GM03348 (cell line): ENCODE measurements around the gene DIDO1.
"Not testable (repeated sequence)": the region's sequence is repeated elsewhere in the genome, so short reads cannot be mapped to it uniquely, and the experiment has no call there.

Source experiments
- DNase-seq: peaks from one replicate; pipeline ENCODE4 v3.0.0; 2012; ENCODE audit warnings: low spot score

Gene DIDO1

DNA sequence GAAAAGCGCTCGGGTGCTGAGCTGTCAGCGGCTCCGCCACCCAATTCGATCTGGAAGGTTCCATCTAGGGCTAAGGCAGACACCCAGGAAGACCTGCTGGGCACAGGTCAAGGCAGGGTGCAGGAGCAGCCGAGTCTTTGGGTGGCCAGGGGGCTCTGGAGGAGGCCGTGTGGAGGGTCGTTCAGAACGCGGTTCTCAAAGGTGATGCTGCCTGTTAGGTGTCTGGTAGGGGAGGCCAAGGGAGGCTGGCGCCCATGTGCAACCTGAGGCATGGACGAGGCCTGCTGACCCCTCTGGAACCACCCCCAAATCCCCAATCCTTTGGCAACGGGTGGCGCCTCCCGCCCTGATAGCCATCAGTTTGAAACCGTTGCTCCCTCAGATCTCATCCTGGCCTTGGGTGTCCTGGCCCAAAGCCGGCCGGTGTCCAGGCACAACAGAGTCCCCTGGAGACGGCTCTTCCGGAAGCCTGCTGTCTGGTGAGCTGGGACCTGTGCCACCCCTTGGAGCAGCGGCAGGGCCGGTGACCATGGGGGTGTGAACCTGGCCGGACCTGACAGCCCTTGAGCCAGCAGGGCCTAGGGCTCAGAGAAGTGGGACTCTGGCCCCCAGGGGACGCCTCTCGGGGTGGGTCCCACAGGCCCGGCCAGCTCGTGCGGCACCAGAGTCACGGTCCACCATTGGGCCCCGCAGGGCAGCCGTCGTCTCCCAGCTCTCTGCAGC lies 36.7 kb upstream of the DIDO1 start:
- no peak for DNase-seq

DNA sequence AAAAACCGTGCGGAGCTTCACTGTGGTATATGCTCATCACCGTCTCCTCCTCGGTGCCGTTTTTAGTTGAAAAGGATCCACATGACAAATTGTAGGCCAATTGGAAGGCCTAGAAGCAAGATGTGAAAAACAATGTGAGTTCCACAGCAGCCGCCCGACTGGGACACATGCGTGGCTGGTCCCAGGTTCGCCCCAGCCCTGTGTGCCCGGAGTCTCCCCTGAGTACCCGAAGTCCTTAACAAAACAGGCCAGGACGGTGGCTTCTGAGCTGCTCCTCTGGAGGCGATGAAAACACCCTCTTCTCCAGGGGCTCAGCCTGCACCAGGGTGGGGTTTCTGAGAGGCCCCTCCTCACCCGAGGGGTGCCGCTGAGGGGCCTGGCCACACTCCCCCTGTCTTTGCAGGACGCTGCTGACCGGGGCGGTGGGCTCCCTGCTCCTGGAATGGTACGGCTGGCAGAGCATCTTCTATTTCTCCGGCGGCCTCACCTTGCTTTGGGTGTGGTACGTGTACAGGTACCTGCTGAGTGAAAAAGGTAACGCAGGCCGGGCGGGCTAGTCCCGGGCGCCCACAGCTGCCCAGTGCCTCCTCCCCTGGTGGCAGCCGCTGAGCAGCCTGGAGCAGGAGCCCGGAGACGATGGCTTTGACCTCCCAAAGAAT lies 36.0 kb upstream of the DIDO1 start:
- no peak for DNase-seq

DNA sequence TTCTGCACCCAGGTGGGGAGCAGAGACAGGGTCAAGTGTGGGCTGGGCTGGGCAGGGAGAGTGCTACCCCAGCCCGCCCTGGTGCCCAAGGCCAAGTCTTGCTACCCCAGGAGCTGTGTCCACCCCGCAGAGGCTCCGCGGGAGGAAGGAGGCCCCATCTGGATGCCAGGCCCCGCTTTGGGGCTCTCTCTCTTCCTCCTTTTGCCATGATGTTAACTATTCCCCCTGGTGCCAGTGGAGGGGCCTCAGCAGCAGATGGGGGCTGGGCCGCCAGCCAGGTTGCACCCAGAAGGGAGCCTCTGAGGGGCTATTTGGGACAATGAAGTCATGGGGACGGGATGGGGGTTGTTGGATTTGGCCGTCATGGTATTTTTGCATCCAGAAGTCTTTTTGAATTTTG lies 35.5 kb upstream of the DIDO1 start:
- no peak for DNase-seq

DNA sequence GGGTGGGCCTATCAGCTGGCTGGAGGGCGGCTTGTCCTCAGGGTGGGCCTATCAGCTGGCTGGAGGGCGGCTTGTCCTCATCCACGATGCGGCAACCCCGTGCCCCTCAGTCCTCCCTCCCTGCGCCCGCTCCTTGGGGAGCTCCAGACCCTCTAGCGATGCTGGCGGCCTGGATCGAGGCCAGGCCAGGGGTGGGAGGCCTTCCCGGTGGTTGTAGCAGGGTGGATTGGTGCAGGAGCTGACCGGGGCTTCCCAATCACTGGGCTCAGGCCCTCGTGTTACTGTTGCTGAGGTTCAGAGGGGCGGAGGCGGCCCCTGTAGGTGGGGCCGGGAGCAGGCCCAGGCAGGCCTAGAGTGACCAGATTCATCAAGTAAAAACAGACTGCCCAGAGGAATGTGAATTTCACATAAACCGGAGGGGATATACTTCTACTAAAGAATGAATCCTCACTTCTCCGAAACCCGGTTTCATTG lies 35.0 kb upstream of the DIDO1 start:
- no peak for DNase-seq

DNA sequence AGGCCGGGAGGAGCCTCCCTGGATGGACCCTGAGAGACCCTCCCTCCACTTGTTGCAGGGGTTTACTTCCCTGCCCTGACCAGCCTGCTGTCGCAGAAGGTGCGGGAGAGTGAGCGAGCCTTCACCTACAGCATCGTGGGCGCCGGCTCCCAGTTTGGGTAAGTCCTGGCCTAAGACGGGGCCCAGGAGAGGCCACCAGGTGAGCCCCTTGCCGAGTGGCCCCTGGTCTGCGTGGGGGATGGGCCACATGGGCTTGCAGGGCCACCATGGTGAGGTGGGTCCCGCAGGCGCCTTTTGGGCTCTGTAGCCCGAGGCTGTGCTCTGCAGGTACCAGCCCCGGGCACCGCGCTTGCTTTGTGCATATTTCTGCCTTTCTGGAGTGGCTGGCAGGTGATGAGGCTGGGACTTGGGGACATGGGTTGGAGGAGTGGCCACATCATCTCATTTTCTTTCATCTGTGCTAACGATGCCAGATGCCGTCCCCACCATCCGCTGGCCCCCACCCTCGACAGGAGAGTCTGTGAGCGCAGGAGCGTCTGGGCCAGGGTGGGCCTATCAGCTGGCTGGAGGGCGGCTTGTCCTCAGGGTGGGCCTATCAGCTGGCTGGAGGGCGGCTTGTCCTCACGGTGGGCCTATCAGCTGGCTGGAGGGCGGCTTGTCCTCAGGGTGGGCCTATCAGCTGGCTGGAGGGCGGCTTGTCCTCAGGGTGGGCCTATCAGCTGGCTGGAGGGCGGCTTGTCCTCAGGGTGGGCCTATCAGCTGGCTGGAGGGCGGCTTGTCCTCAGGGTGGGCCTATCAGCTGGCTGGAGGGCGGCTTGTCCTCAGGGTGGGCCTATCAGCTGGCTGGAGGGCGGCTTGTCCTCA lies 34.4 kb upstream of the DIDO1 start:
- not testable (repeated sequence) for DNase-seq

DNA sequence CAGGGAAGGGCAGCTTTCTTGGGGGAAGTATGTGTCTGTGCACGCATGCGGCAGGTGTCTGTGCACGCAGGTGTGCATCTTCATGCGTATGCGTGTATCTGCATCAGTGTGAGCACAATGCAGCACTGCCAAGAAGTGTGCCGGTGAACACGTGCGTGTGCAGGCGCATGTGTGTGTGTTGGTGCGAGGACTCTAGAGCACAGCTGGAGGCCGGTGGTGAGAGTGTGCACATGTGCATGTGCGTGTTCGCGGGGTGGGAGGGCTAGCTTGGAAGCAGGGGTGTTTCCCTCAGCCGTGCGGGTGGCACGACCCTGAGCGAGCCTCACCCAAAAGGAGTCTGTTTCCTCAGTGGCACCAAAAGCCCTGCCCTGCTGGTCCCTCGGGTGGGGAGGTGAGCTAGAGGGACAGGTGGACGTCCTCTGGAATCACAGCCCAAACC lies 33.7 kb upstream of the DIDO1 start:
- DNase-seq = no peak

DNA sequence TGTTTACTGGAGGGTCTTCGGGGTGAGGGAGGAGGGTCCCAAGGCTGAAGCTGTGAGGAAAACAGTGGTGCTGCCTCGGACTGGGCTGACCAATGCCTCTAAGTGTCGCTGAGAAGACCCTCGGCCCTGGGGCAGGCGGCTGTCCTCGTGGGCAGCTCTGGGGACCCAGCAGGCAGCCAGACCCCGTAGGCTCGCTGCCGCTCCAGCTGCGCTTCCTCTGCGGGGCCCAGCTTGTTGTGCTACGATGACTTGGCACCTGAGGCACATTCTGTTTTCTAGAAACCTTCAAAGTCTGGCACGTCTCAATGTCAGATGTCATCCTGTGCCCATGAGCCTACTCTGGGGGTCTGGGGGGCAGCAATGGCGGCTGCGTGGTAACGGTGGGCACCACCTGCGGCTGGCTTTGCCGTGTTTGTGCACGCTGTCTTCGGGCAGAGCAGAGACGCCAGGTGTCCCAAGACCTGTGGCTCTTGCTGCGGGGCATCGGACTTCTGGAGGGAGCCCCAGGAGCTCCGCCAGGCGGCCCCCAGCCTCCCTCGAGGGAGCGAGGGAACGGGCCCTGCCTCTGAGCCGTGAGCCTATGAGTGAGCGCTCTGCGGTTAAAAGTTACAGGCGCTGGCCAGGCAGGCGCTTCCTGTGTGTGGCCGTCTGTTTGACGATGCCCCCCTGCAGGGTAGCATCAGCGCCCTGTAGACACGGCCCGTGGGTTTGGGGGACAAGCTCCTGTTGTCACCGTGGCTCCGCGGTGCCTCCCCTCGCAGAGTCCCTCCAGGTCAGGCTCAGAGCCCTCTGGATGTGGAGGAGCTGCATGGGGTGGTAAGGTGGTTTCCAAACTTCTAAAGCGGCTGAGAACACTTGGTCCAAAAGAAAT lies 33.0 kb upstream of the DIDO1 start:
- DNase-seq = no peak

DNA sequence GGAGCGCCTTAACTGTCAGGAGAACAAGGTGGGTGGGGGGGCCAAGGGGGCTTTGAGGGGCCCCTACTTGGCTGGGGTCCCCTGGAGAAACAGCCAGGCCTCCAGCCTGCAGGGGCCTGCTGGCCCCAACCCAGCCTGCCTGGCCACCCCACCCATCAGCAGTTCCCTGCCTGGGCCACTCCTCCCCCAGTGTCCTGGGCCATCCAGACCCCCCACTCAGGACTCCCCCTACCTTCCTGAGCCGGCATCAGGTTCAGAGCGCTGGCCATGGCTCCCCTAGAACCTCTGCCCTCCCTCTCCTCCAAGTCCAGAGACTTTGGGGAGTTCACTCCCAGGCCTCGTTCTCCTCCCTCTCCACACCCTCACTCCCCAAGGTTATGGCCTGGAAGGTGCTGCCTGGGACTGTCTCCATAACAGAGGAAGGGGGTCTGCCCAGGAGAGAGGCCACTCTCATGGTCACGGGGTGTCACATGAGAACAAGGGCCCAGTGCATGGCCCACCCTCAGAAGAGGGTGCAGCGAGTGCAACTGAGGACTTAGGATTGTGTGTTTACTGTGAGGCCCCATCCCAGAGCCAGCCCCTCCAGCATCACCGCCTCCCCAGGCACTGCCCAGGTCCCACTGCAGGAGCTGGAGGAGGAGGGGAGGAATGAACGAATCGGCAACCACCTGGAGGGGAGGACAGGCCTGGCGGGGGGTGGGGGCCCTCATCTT lies 32.2 kb upstream of the DIDO1 start:
- DNase-seq = no peak

DNA sequence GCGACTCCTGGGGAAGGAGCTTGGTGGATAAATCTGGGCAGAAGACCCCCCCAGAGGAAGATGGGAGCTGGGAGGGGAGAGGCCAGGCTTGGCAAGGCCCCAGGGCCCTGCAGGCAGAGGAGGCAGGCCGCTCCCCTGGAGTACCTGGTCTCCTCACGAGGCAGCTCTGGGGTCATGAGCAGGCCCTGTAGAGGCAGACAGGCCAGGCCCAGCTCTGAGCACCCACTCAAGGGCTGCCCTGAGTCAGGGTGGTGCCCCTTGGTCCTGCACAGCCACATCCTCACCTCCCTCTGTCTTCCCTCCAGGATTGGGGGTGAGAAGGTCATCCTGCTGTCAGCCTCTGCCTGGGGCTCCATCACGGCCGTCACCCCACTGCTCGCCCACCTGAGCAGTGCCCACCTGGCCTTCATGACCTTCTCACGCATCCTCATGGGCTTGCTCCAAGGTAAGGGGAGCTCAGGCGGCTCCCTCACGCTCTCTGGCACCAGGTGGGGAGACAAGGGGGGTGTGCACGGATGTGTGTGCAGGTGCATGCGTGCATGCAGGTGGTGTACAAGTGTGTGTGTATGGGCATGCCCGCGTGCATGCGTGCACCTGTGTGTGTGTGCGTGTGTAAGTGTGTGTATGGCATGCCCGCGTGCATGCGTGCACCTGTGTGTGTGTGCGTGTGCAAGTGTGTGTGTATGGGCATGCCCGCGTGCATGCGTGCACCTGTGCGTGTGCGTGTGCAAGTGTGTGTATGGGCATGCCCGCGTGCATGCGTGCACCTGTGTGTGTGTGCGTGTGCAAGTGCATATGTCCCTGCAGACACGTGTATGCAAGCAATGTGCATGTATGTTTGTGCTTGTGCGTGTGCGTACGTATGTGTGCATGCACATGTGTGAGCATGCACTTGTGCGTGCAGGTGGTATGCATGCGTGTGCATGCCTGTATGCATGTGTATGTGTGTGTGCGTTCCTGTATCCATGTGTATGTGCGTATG lies 31.1 kb upstream of the DIDO1 start:
- no peak for DNase-seq

DNA sequence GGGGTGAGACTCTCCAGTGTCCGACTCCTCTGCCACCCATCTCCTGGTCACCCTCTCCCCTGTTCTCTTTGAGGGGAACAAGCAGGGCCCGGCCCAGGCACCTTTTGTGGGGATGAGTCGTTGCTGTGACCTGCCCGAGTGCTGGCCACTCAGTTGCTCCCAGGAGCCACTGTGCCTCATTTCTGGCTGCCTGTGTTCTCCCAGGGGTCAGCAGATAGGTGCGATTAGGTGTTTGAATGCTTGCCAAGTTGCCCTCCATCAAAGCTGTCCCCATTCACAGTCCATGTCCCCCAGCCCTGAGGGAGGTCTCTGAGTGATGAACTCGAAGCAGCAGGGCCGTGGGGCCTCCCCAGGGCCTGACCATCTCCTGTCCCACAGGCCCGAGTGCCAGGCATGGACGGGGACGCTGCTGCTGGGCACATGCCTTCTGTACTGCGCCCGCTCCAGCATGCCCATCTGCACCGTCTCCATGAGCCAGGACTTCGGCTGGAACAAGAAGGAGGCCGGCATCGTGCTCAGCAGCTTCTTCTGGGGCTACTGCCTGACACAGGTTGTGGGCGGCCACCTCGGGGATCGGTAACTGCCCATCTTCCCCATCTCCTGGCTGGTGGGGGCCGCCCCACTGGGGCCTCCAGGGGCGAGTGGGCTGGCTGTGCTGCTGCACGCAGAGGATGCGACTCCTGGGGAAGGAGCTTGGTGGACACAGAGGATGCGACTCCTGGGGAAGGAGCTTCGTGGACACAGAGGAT lies 30.3 kb upstream of the DIDO1 start:
- no peak for DNase-seq

DNA sequence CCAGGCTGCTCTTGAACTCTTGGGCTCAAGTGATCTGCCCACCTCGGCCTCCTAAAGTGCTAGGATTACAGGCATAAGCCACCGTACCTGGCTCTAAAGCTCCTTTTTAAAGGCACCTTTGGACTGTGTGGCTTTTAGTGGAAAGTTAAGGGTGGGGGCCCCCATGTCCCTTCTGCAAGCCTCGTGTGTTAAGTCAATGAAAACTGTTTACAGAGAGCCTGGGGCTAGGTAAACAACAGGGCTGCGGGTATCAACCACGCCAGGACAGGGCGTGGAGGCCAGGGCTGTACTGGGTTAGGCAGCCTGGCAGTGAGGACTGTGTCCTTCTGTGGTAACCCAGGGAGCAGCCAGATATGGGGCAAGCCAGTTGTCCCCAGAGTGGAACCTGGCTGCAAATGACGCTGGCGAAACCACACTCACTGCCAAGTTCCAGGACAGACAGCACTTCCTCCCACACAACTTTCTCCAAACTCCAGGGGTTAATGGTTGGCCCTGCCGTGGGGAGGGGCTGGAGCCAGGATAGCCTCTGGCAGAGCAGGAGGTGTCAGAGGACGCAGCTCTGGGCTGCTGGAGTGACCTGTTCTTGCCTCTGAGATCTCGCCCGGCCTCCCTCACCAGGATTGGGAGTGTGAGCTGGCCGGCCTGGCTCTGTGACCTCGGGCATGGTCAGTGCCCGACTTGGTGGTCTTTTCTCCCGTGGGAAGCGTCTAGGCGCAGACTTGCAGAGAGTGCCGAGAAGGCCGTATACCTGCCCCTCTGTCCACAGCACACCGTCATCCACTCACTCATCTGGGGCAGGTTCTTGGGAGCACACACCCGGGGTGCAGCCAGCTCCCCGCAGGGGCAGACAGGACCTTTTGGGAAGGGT lies 29.4 kb upstream of the DIDO1 start:
- no peak for DNase-seq

DNA sequence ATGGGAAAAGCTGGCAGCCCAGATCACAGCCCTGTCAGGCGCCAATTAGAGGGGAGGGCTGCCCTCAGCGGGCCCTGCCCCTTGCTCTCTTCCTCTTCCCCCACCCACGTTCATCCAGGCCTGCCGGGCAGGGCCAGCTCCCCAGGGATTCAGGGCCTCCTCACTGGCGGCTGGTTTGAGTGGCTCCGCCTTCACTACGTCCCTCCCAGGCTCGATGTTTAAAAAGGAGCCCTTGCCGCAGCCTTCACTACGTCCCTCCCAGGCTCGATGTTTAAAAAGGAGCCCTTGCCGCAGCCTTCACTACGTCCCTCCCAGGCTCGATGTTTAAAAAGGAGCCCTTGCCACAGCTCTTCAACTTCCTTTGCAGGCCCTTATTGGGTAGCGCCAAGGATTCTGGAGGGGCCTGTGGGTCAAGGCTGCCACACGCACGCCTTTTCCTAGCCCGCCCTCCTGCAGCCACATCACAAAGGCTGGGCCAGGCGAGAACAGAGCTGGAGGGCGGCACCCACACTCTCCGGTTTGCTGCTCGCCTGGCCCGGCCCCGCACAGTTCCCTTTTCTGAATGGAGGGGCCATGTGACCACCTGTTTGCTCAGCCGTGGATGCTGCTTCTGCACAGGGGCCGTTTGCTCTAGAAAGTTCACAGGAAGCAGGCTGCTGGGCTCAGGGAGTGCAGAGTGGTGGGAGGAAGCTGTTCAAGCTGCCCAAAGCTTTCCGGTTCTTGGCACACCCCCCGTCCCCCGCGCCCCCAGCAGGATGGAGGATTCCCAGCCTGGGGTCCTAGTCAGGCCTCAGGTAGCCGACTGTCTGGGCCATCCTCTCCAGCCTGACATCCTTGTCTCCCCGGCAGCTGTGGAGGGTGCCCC lies 27.8 kb upstream of the DIDO1 start:
- DNase-seq = peak; percentile 91

DNA sequence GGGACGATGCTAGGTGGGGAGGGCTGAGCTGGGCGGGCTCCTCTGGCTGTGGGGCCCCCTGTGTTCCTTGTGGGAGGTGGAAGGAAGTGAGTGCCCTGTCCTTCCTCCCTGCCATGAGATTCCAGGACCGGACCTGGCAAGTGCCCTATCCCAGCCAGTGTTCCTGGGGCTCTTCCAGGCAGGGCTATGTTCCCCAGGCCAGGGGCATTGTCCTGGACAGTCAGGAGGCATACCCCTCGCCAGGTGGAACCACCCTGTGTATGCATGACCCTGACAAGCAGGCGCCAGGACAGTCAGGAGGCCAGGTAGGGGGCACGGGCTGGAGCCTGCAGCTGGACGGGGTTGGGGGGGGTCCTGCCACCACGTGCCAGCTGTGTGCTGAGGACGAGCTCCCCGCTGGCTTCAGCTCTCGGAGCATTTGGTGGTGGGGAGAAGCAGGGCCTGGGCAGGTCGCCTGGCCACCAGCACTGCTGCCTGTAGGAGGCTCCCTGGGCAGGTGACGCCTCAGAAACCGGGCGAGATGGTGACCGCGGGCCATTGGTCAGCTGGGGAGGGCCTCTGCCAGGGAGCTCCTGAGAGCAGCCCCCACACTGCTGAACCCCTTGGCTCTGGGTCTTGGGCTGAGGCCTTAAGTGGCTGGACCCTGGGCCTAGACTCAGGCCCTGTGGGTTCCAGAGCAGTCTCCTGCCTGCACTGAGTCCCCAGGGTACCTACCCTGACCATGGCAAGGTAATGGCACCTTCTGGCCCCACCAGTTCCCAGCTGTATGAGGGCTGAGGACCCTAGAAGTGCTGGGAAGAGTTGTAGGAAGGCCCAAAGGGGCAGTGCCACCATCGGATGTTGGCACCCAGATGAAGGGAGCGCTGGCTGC lies 26.9 kb upstream of the DIDO1 start:
- peak; percentile 45 for DNase-seq

DNA sequence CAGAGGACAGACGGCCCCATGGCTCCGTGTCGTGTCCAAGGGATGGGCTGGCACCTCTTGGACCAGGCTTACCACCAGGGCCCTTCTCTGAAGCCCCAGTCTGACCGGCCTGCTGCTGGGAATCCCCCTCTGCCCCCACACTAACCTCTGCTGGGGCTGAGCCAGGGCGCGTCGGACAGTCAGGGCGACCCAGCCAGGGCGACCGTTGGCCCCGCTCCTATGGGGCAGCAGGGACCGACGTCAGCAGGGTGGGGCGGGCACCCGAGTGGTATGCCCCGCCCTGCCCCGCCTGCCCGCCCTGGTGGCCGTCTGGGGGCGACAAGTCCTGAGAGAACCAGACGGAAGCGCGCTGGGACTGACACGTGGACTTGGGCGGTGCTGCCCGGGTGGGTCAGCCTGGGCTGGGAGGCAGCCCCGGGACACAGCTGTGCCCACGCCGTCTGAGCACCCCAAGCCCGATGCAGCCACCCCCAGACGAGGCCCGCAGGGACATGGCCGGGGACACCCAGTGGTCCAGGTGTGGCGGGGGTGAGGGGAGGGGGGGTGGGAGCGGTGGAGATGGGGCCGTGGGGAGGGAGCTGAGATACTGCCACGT lies 26.2 kb upstream of the DIDO1 start, which contains the start of gene SLC17A9:
Gene SLC17A9, plus strand, starts transcription at position 337 of the 595 bp plus-strand sequence. Its CDS starts 122 bp downstream, at position 459.
- peak; percentile 85 for DNase-seq

DNA sequence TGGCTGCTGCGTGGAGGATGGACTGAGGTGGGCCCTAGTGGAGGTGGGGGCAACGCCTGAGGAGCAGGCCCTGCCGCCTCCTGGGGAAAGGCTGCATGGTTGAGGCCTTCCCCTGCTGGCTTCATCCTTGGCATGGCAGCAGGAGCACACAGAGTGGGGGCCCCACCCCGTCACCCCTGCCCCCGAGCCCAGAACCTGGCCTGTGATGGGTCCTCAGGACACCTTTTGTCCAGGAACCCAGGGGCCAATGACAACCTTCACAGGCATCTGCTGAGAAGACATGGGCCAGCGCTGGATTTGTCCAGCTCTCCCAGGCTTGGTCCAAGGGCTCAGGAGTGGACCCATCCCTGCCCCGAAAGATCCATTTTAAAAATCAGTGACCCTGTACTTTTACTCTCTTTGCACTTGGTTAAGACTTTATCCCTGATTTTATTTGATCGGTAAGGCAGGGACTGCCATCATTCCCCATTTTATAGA lies 25.6 kb upstream of the DIDO1 start:
- no peak for DNase-seq
